OCI-LY7 (cell line): ENCODE measurements around the gene SERTM1. TPM values are rescaled to one million over a fixed set of nuclear protein-coding genes. Genes with fewer than 3 reads are reported as not detected.

Experiments used
- BruUV-seq: library from RNA; stranded (reverse); fragments of 400-500 nt; replicated peaks from 2 replicates; lab custom pipeline; 2021; lab: Mats Ljungman, UMichigan
- CTCF ChIA-PET: fragments of 300-600 bp; sonication (Branson Sonifier 250); formaldehyde crosslinking; loops from one replicate; lab custom pipeline; 2022; ENCODE audit warnings: antibody characterized with exemption; ENCODE audit not compliant: unreplicated experiment; lab: Charles Lee
- POLR2A ChIA-PET: fragments of 300-600 bp; sonication (Branson Sonifier 250); formaldehyde crosslinking; loops from one replicate; lab custom pipeline; 2022; ENCODE audit warnings: antibody characterized with exemption; lab: Charles Lee
- DNase-seq: peaks from one replicate; pipeline ENCODE4 v3.0.0-alpha.2; 2015; ENCODE audit warnings: low spot score
- H2AFZ ChIP-seq: fragments of 200-600 bp; sonication (generic), shearing (Covaris generic); 2 replicates; pipeline ENCODE4 v1.6.1; 2014; ENCODE audit warnings: mild to moderate bottlenecking, antibody characterized with exemption, low read length, moderate library complexity
- H3K27ac ChIP-seq: fragments of 200-600 bp; sonication (generic); 2 replicates; pipeline ENCODE4 v1.5.1; 2014; ENCODE audit warnings: mixed run types, low read depth, mild to moderate bottlenecking, moderate library complexity, low read length, inconsistent platforms; ENCODE audit not compliant: poor library complexity, severe bottlenecking
- H3K36me3 ChIP-seq: fragments of 200-600 bp; sonication (generic); 2 replicates; pipeline ENCODE4 v1.6.1; 2014; ENCODE audit warnings: mild to moderate bottlenecking, antibody characterized with exemption, low read length, moderate library complexity, mixed read lengths; ENCODE audit not compliant: insufficient read depth
- H3K4me1 ChIP-seq: fragments of 200-600 bp; sonication (generic); 2 replicates; pipeline ENCODE4 v1.5.1; 2014; ENCODE audit warnings: mild to moderate bottlenecking, low read length; ENCODE audit not compliant: insufficient read depth, poor library complexity, severe bottlenecking
- H3K4me2 ChIP-seq: fragments of 200-600 bp; sonication (generic); 2 replicates; pipeline ENCODE4 v1.6.1; 2014; ENCODE audit warnings: mild to moderate bottlenecking, low read length
- H3K4me3 ChIP-seq: fragments of 200-600 bp; sonication (generic); 2 replicates; pipeline ENCODE4 v1.5.1; 2014; ENCODE audit warnings: mild to moderate bottlenecking, low read depth, low read length; ENCODE audit not compliant: poor library complexity, severe bottlenecking
- H3K79me2 ChIP-seq: fragments of 200-600 bp; sonication (generic); 2 replicates; pipeline ENCODE4 v1.6.1; 2016; ENCODE audit warnings: low read depth, mild to moderate bottlenecking, low read length, moderate library complexity, mixed read lengths; ENCODE audit not compliant: insufficient read depth
- H3K9me2 ChIP-seq: fragments of 200-600 bp; sonication (generic); 2 replicates; pipeline ENCODE4 v1.6.1; 2016; ENCODE audit warnings: mild to moderate bottlenecking, low read length, mixed read lengths; ENCODE audit not compliant: insufficient read depth
- H3K9me3 ChIP-seq: fragments of 200-600 bp; sonication (generic); 2 replicates; pipeline ENCODE4 v1.6.1; 2014; ENCODE audit warnings: mild to moderate bottlenecking, mixed run types, low read length, mixed read lengths
- H4K20me1 ChIP-seq: fragments of 200-600 bp; sonication (generic); 2 replicates; pipeline ENCODE4 v1.6.1; 2014; ENCODE audit warnings: mild to moderate bottlenecking, antibody characterized with exemption, low read length, moderate library complexity, mixed read lengths; ENCODE audit not compliant: insufficient read depth
- EZH2phosphoT487 ChIP-seq: fragments of 200-600 bp; sonication (generic); IDR thresholded peaks from 2 replicates; pipeline ENCODE4 v1.6.1; 2018; ENCODE audit warnings: low read depth, borderline replicate concordance, mild to moderate bottlenecking, mixed run types, antibody characterized with exemption, low read length, moderate library complexity, mixed read lengths
- intact Hi-C: fragments of 100-400 bp; cut with micrococcal nuclease; formaldehyde crosslinking; loops from one replicate; pipeline ENCODE4 v1.10.0; 2022; ENCODE audit not compliant: unreplicated experiment
- total RNA-seq, 2 experiments: library from RNA; depleted of rRNA in 1 of 2; stranded (reverse); fragments of >200 nt in 1 of 2; shearing (Covaris generic) in 1 of 2; gene quantifications; 2 replicates each; pipeline ENCODE4 v1.2.3, GENCODE V29; 2014 to 2022
- TF ChIP-seq, protein P1 (sequence below): fragments of 200-600 bp; sonication (generic); conservative IDR thresholded peaks from 2 replicates; pipeline ENCODE4 v1.5.1; 2014; ENCODE audit warnings: mild to moderate bottlenecking, antibody characterized with exemption, low read length, moderate library complexity, mixed read lengths

SERTM1 gene
- total RNA-seq, 2 experiments from 2014 or later, result not detected

DNA sequence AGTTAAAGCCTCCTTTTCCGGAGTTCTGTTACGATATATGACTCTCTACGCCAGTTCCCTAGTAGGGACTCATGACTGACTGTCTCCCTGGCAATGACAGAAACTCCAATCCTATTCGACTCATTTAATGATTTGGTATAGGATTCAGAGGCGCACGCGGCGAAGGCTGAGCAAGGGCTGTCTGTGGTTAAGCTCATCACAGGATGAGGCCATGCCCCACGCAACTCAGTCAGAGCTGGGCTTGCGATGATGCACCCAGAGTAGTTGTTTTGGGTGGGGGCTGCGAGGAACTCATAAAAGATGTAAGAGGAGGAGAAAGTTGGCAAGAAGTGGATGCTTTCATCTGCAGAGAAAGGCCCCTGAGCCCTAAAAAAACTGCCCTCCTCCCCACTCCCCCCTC lies 468 bp upstream of the SERTM1 start:
- Histone ChIP-seq H3K9me3 (no peaks in the 10 kb centered on the region), H3K4me1 (no peaks in the 10 kb centered on the region), H2AFZ (no peak overlapping the region), H3K9me2 (no peaks in the 10 kb centered on the region), H3K4me3 (no peak overlapping the region), H3K4me2 (no peak overlapping the region), H3K36me3 (no peaks in the 10 kb centered on the region), H4K20me1 (no peaks in the 10 kb centered on the region), H3K79me2 (no peaks in the 10 kb centered on the region), H3K27ac (no peak overlapping the region)
- no peak for DNase-seq
- ChIA-PET CTCF (no interaction called here), POLR2A (no interaction called here)
- BruUV-seq, result no TSS peak
- no peak for TF ChIP-seq EZH2phosphoT487
- TF ChIP-seq, protein P1, sequence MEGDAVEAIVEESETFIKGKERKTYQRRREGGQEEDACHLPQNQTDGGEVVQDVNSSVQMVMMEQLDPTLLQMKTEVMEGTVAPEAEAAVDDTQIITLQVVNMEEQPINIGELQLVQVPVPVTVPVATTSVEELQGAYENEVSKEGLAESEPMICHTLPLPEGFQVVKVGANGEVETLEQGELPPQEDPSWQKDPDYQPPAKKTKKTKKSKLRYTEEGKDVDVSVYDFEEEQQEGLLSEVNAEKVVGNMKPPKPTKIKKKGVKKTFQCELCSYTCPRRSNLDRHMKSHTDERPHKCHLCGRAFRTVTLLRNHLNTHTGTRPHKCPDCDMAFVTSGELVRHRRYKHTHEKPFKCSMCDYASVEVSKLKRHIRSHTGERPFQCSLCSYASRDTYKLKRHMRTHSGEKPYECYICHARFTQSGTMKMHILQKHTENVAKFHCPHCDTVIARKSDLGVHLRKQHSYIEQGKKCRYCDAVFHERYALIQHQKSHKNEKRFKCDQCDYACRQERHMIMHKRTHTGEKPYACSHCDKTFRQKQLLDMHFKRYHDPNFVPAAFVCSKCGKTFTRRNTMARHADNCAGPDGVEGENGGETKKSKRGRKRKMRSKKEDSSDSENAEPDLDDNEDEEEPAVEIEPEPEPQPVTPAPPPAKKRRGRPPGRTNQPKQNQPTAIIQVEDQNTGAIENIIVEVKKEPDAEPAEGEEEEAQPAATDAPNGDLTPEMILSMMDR, result no peak
- intact Hi-C loops, result no loop called here

DNA sequence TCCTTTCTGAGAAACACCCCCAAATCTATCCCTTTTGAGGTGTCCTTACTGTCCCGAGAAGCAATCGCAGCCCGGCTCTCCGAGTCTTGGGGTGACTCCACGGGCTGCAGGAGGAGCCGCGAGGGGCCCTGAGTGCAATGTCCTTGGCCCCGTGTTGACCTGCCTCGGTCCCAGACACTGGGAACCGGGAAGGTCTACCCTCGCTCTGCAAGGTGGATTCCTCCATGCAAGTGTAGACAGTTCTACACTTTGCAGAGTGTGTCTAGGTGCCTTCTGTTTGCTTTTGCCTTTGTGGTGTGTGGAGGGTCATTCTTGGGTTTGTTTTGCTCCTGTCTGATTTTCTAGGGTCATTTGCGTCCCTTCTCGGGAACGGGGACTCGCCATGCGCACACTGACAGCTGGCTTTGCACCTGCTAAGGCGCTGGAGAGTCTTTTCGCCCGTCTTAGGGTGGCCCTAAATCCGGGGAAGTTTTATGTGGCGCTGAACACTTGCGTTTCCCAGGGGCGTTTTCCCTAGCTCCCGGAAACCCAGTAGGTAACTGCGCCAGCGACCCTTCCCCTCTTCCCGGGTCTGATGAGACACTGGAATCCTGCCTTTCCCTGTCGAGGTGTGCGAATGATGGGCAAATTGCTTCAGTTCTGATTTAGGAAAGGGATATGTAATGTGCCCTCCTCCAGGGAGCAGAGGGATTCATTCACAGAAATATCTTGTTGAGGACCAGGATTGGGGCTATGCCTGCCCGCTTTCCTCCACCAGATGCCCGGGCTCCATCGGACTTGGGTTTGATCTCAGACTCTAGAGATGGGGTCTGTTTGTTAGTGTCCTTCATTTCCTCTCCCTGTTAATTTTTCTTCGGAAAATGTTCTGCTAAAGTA lies 755 bp downstream of the SERTM1 start:
- CTCF ChIA-PET, result no interaction called here
- Histone ChIP-seq H3K9me3 (no peaks in the 10 kb centered on the region), H3K4me1 (no peaks in the 10 kb centered on the region), H3K4me2 (no peak overlapping the region), H3K79me2 (no peaks in the 10 kb centered on the region), H3K4me3 (no peak overlapping the region), H3K9me2 (no peaks in the 10 kb centered on the region), H2AFZ (no peak overlapping the region), H4K20me1 (no peaks in the 10 kb centered on the region), H3K36me3 (no peaks in the 10 kb centered on the region), H3K27ac (no peak overlapping the region)
- POLR2A ChIA-PET, result no interaction called here
- DNase-seq, result no peak
- TF ChIP-seq EZH2phosphoT487, result no peak
- TF ChIP-seq, protein P1, result no peak
- BruUV-seq, result no TSS peak
- intact Hi-C loops, result no loop called here

DNA sequence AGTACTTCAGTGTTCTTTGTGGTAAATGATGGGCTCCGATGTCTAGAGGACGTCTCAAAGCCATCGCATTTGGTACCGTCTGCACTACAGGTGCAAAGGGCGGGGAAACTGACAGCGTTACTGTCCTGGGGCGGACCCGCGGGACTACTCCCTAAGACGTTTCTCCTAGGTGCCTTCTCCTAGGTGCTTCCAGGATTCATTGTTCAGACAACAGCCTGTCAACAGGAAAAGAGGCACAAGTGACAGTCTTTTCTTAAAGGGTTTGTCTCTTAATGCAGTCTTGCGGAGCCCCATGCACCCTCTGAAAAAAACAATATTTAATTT lies 1.4 kb downstream of the SERTM1 start:
- TF ChIP-seq, protein P1, result no peak
- no peak for TF ChIP-seq EZH2phosphoT487
- no peak overlapping the region for H2AFZ ChIP-seq
- H3K4me2 ChIP-seq, result no peak overlapping the region
- ChIA-PET CTCF (no interaction called here), POLR2A (no interaction called here)
- H3K27ac ChIP-seq, result no peak overlapping the region
- H3K79me2 ChIP-seq, result no peaks in the 10 kb centered on the region
- BruUV-seq, result no TSS peak
- H3K4me3 ChIP-seq, result no peak overlapping the region
- no peaks in the 10 kb centered on the region for H3K4me1 ChIP-seq
- intact Hi-C loops, result no loop called here
- H3K36me3 ChIP-seq, result no peaks in the 10 kb centered on the region
- no peak for DNase-seq
- no peaks in the 10 kb centered on the region for H4K20me1 ChIP-seq
- H3K9me2 ChIP-seq, result no peaks in the 10 kb centered on the region
- H3K9me3 ChIP-seq, result no peaks in the 10 kb centered on the region
